WTC11 (cell line): ENCODE measurements around the gene KRTAP12-4.

Experiments
- NR3C1 ChIP-seq: sonication (generic); formaldehyde crosslinking; conservative IDR thresholded peaks from 2 replicates; pipeline ENCODE4 v1.8.1; 2023; ENCODE audit warnings: low read depth, mild to moderate bottlenecking, missing genetic modification reagents
- TF ChIP-seq, protein P1 (sequence below): fragments of 200-600 bp; IDR thresholded peaks from 2 replicates; pipeline ENCODE4 v1.8.0; 2022; ENCODE audit warnings: antibody characterized with exemption

DNA sequence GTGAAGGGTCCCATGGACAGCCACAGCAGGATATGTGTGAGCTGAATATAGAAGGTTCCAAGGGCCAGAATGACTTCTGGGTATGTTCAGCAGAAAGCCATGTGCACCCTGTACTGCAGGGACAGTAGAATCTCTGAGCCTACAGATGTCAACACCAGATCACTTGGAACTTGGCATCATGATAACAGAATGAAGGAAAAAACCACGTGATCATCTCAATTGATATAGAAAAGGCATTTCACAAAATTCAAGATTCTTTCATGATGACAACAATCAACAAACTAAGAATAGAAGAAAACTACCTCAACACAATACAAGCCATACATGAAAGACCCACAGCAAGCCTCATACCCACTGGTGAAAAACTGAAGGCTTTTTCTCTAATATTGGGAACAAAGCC, 13.2 kb upstream of the KRTAP12-4 start:
- TF ChIP-seq, protein P1, sequence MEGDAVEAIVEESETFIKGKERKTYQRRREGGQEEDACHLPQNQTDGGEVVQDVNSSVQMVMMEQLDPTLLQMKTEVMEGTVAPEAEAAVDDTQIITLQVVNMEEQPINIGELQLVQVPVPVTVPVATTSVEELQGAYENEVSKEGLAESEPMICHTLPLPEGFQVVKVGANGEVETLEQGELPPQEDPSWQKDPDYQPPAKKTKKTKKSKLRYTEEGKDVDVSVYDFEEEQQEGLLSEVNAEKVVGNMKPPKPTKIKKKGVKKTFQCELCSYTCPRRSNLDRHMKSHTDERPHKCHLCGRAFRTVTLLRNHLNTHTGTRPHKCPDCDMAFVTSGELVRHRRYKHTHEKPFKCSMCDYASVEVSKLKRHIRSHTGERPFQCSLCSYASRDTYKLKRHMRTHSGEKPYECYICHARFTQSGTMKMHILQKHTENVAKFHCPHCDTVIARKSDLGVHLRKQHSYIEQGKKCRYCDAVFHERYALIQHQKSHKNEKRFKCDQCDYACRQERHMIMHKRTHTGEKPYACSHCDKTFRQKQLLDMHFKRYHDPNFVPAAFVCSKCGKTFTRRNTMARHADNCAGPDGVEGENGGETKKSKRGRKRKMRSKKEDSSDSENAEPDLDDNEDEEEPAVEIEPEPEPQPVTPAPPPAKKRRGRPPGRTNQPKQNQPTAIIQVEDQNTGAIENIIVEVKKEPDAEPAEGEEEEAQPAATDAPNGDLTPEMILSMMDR: no peak
- no peak for TF ChIP-seq NR3C1 (CRISPR knock-in tag)
